Psoas muscle (tissue), 8 donors: ENCODE results near the gene GIGYF1. TPM values are rescaled to one million over a fixed set of nuclear protein-coding genes. Genes with fewer than 3 reads are reported as not detected.
A peak's percentile ranks its signal among the peaks of the same experiment; 100 is the strongest.

Experiments
- ATAC-seq, 4 donors: fragments of 200-7000 bp; cut with Tn5 transposase; one replicate each; pipeline ENCODE4 v1.9.1; 2020; ENCODE audit warnings: moderate library complexity in 3 of 4, mild to moderate bottlenecking in 2 of 4
- DNase-seq, 2 donors: peaks; one replicate each; pipeline ENCODE4 v3.0.0-alpha.2; 2020
- H3K27ac ChIP-seq: fragments of 200-600 bp; one replicate; pipeline ENCODE4 v1.8.0; 2022
- H3K27me3 ChIP-seq, 3 donors: fragments of 200-600 bp in 1 of 3; one replicate each; pipeline versions ENCODE4 v1.6.1 to v1.8.0; 2013 to 2022; ENCODE audit warnings: low read length in 2 of 3, mild to moderate bottlenecking in 2 of 3, moderate library complexity in 1 of 3; ENCODE audit not compliant: insufficient read depth in 3 of 3
- H3K36me3 ChIP-seq, 2 donors: fragments of 200-600 bp in 1 of 2; one replicate each; pipeline versions ENCODE4 v1.6.1 to v1.8.0; 2013 to 2022; ENCODE audit warnings: low read depth in 1 of 2, mild to moderate bottlenecking in 1 of 2, moderate library complexity in 1 of 2; ENCODE audit not compliant: insufficient read depth in 1 of 2
- H3K4me1 ChIP-seq: fragments of 200-600 bp; one replicate; pipeline ENCODE4 v1.8.0; 2022
- H3K4me3 ChIP-seq: fragments of 200-600 bp; one replicate; pipeline ENCODE4 v1.8.0; 2022; ENCODE audit warnings: mild to moderate bottlenecking
- H3K9me3 ChIP-seq: fragments of 200-600 bp; one replicate; pipeline ENCODE4 v1.8.0; 2022
- CTCF ChIP-seq: fragments of 200-600 bp; IDR thresholded peaks from one replicate; pipeline ENCODE4 v1.8.0; 2022; ENCODE audit warnings: antibody characterized with exemption
- WGBS, 3 donors: extraction: QIAGEN DNeasy Blood & Tissue Kit; methylation state at CpG; one replicate each; pipeline versions ENCODE4 v1.1.6 to v1.1.7; 2013; 5-methylcytosine and 5-hydroxymethylcytosine counted together
- intact Hi-C, 2 donors: fragments of 100-400 bp; cut with DNase I; formaldehyde crosslinking; loops; one replicate each; pipeline versions ENCODE4 v1.11.0 to v1.14.2; 2022
- polyA plus RNA-seq, 3 donors: library from polyadenylated mRNA; stranded (reverse); fragments of 200-250 nt; gene quantifications; one replicate each; pipeline ENCODE4 v1.2.3, GENCODE V29; 2013
- total RNA-seq, 4 donors: library from RNA; stranded (reverse); fragmentation: NEBNext Ultra II Directional in 2 of 4; extraction: Animal tissue kit (Norgen Biotek cat#: 25700) in 2 of 4; gene quantifications; one replicate each; pipeline versions ENCODE4 v1.2.1 to v1.2.4, GENCODE V29; 2021 to 2023
- donor health status: healthy with polysubstance abuse.
- donor health status: DM: no; HTN: no; CAD: no; lungs with moderate emphysema.
- donor health status: Bipolar disorder and iron deficiency.
- donor health status: healthy.
- donor health status: DM: yes; HTN: yes; CAD: no.
- donor health status: DM: no; HTN: no; CAD: no.
- donor health status: DM: no; HTN: no; CAD: no.
- donor health status: DM: yes; HTN: yes; CAD: no.

The GIGYF1 gene
- total and polyA plus RNA-seq, 7 donors: 9.9 to 39.1 (median 18.0) TPM

- Histone ChIP-seq H3K4me1 (peaks cover 42% of the 10 kb centered on the region), H3K36me3 (peaks cover 0 to 66% of the 10 kb centered on the region in 2 donors), H3K27me3 (no peaks in the 10 kb centered on the region), H3K9me3 (no peaks in the 10 kb centered on the region), H3K4me3 (no peak overlapping the region), H3K27ac (no peak overlapping the region)
- DNase-seq: peak in 1 of 2 donors; percentile 37
- WGBS, 3 donors: 79 to 88% (median 81%) methylated on average over 23 to 25 of the region's 25 CpGs
- ATAC-seq: no peak
- no peak for TF ChIP-seq CTCF
- intact Hi-C loops: loop anchor here in 1 of 2 donors (5.0 kb wide), 1 partner anchor 111 kb away; no protein-coding TSS in a partner anchor
Measured at GRCh38 chr7:100687751-100688300, 6.2 kb downstream of the GIGYF1 start.

- H3K4me1 ChIP-seq: peaks cover 36% of the 10 kb centered on the region
- intact Hi-C loops: loop anchor here in 1 of 2 donors (5.0 kb wide), 1 partner anchor 110 kb away; no protein-coding TSS in a partner anchor
- H3K36me3 ChIP-seq: peaks cover 0 to 71% of the 10 kb centered on the region in 2 donors
- H3K27ac ChIP-seq: no peak overlapping the region
- DNase-seq (peak in 1 of 2 donors; percentile 48), ATAC-seq (no peak)
- no peak for TF ChIP-seq CTCF
- H3K9me3 ChIP-seq: no peaks in the 10 kb centered on the region
- WGBS, 3 donors: 79 to 84% (median 82%) methylated on average over 19 to 22 of the region's 22 CpGs
- H3K4me3 ChIP-seq: no peak overlapping the region
- H3K27me3 ChIP-seq: no peaks in the 10 kb centered on the region
Measured at GRCh38 chr7:100687261-100687660, 6.8 kb downstream of the GIGYF1 start.

- peaks cover 32% of the 10 kb centered on the region for H3K4me1 ChIP-seq
- H3K27me3 ChIP-seq: no peaks in the 10 kb centered on the region
- no peaks in the 10 kb centered on the region for H3K9me3 ChIP-seq
- intact Hi-C loops: loop anchor here in 1 of 2 donors (5.0 kb wide), 1 partner anchor 110 kb away; no protein-coding TSS in a partner anchor
- 90 to 94% (median 91%) methylated on average over 17 of the region's 17 CpGs for WGBS, 3 donors
- H3K36me3 ChIP-seq: peaks cover 0 to 76% of the 10 kb centered on the region in 2 donors
- DNase-seq: no peak
- TF ChIP-seq CTCF: no peak
- H3K4me3 ChIP-seq: no peak overlapping the region
- ATAC-seq: no peak
- no peak overlapping the region for H3K27ac ChIP-seq
Measured at GRCh38 chr7:100686822-100687211, 7.2 kb downstream of the GIGYF1 start.

- Histone ChIP-seq H3K27me3 (no peaks in the 10 kb centered on the region), H3K36me3 (peaks cover 3 to 81% of the 10 kb centered on the region in 2 donors), H3K4me1 (peaks cover 26% of the 10 kb centered on the region), H3K27ac (no peak overlapping the region), H3K9me3 (no peaks in the 10 kb centered on the region), H3K4me3 (no peak overlapping the region)
- no peak for ATAC-seq
- peak in 1 of 2 donors; percentile 48 for DNase-seq
- 80 to 86% (median 82%) methylated on average over 32 to 33 of the region's 33 CpGs for WGBS, 3 donors
- intact Hi-C loops: loop anchor here in 1 of 2 donors (5.0 kb wide), 1 partner anchor 109 kb away; no protein-coding TSS in a partner anchor
- TF ChIP-seq CTCF: no peak
Measured at GRCh38 chr7:100686201-100686821, 7.7 kb downstream of the GIGYF1 start.
